LNCAP (cell line): Measurements from ENCODE around the gene PNMT.

ENCODE experiments used
- CTCF ChIP-seq: fragments of 450-650 bp; IDR thresholded peaks from 2 replicates; pipeline ENCODE4 v1.5.1; 2017; ENCODE audit warnings: mild to moderate bottlenecking

The PNMT gene

DNA sequence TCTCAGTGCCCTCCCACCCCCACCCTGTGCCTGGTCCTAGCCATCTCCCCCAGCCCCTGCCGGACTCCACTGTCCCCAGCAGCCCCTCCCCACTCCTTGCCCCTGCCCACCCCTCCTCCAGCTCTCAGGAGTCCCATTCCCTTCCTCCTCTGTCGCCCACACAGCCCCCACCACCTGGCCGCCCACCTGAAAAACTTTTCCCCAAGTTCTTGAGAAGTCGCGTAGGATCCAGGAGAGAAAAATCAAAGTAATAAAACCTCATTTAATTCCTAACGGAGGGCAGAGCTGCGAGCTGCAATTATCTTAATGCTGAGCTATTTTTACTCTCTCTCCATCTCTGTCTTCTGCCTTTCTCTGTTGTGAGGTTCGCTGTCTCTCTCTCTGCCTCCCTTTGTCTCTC is 43.9 kb upstream of the PNMT start:
- no peak for TF ChIP-seq CTCF

GRCh38 chr17:39625198-39625785 is 43.0 kb upstream of the PNMT start:
- no peak for TF ChIP-seq CTCF

GRCh38 chr17:39626171-39627046 is 41.8 kb upstream of the PNMT start, which contains the start of gene PPP1R1B:
Gene PPP1R1B (plus strand): TSS chr17:39626952. CDS start chr17:39627393, 441 bp downstream.
- no peak for TF ChIP-seq CTCF

DNA sequence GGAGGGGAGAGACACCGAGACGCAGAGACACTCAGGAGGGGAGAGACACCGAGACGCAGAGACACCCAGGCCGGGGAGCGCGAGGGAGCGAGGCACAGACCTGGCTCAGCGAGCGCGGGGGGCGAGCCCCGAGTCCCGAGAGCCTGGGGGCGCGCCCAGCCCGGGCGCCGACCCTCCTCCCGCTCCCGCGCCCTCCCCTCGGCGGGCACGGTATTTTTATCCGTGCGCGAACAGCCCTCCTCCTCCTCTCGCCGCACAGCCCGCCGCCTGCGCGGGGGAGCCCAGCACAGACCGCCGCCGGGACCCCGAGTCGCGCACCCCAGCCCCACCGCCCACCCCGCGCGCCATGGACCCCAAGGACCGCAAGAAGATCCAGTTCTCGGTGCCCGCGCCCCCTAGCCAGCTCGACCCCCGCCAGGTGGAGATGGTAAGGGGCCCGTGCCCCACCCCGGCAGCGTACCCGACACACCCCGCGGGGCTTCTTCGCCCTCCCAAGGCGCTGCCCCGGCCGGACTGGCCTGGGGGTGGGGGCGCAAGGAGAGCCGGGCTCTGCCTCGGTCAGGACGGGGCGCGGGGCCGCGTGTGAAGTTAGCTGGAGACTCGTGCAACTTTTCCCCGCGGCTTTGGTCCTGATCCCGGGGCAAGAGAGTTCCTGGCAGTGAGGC is 41.1 kb upstream of the PNMT start:
- TF ChIP-seq CTCF = no peak

GRCh38 chr17:39627712-39628516 is 40.3 kb upstream of the PNMT start:
- TF ChIP-seq CTCF = no peak

DNA sequence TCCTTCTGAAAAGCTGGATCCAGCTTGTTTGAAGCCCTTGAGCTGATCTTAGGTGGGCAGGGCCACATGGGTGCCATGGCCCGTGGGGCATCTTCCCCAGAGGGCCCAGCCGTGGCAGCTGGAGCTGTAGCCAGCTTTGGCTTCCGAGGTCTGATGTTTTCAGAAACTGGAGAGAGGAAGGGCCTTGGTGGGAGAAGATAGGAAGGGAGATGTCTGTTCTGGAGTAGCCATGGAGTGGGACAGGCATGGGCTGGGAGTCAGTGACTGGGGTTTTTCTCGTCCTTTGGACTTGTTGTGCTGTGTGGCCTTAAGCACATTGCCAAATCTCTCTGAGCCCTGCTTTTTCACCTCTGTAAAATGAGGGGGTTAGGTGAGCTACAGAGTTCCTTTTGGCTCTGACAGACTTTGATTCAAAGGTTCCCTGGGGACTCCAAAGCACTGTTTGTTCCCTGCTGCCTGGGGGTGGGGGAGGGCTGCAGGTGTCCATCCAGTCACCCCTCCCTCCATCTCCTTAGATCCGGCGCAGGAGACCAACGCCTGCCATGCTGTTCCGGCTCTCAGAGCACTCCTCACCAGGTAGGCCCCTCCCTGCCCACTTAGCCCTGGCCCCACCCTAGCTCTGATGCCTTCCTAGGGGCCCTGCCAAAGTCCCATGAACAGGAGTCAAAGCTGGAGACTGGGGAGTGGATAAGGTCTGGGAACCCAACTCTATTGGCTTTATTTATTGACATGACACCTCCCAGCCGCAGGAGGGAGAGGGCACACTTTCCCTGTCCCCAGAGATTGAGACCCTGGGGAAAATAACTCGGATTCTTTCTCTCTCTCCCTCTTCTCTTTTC is 39.4 kb upstream of the PNMT start:
- TF ChIP-seq CTCF = no peak
